MM.1S (cell line): ENCODE measurements around the gene SLC12A7.

Experiments used
- CTCF ChIP-seq: fragments of 300-600 bp; sonication (generic); IDR thresholded peaks from 2 replicates; pipeline ENCODE4 v1.5.1; 2016; ENCODE audit warnings: antibody characterized with exemption, low read length, mixed read lengths
- EZH2 ChIP-seq: fragments of 300-600 bp; sonication (generic); optimal IDR thresholded peaks from 2 replicates; pipeline ENCODE3; 2017; ENCODE audit warnings: low read depth, mild to moderate bottlenecking, antibody characterized with exemption, low read length, mixed read lengths

GRCh38 chr5:1159341-1159675 is 47.4 kb upstream of the SLC12A7 start:
- no peak for TF ChIP-seq CTCF
- no peak for TF ChIP-seq EZH2
